Stimulated activated CD8-positive, alpha-beta memory T cell treated with anti-CD3 and anti-CD28 coated beads, Interleukin-2, amount 100 ng/mL, for 1 hour (primary cell): ENCODE data around the gene ACOXL.
"Not testable (repeated sequence)": the region's sequence is repeated elsewhere in the genome, so short reads cannot be mapped to it uniquely, and the experiment has no call there.

ENCODE experiments used
- DNase-seq, 2 donors: peaks; one replicate each; pipeline ENCODE4 v3.0.0-alpha.2; 2020; ENCODE audit warnings: low read depth in 2 of 2

The ACOXL gene

DNA sequence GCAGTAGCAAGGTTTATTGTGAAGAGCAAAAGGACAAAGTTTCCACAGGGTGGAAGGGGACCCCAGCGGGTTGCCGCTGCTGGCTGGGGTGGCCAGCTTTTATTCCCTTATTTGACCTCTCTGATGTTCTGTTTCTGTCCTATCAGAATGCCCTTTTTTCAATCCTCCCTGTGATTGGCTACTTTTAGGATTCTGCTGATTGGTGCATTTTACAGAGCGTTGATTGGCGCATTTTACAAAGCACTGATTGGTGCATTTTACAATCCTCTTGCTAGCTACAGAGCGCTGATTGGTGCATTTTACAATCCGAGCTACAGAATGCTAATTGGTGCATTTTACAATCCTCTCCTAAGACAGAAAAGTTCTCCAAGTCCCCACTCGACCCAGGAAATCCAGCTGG lies 123.5 kb downstream of the ACOXL start:
- DNase-seq: not testable (repeated sequence)

DNA sequence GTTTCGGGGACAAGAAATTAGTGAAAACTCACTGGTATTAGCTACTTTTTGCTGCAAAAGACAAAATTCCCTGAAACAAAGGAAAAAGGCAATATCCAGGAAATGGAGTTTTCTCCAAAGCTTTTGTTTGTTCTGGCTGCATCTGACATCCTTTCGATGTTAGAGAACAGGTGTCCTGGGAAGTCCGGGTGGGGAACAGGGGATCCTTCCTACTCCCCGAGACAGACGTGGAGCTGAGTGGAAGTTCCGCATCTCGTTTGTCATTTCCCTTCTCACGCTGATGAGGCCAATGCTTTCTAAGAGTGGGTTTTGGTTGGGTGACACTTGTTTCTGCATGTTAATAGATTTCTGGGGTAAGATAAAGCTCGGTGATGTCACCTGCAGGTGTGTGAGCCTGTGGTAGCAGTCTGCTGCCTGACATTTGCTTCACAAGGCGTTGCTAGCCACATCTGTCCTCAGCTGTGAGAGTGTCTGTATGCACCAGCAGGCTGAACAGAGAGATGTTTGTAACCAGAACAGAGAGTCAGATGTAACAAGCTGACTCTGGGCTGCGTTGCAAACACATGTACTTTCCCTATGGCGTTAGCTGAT lies 125.9 kb downstream of the ACOXL start:
- peak in 1 of 2 donors; percentile 45 for DNase-seq

DNA sequence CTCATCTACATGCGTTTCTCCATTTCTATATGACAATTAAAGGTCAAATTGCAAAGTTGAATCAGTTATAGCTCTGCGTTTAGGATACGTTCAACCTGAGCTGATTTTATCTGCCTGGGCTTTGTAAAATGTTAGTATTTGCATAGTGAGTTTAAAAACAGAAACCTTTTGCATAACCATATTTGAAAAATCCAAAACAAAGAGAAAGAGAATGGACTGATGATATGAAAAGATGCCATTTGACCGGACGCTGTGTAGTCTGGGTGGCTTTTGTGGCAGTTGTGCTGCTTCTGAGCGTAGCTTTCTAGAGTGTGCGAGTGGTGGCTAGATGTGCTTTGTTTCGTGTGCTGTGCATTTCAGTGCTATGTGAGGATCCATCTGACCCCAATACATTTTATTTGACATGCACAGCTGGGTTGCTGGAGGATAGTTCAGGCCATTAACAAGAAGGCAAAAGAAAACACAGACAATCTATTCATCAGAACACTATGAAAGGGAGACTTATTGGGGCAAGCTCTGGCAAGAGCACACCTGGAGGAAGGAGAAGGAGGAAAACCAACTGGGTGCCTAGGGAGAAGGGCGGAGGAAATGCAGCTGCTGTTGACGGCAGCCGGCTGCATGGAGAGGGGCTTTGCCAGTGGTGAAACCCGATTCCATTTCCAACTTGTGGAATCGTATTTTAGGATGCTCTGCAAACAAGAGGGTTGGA lies 126.8 kb downstream of the ACOXL start:
- DNase-seq: no peak

DNA sequence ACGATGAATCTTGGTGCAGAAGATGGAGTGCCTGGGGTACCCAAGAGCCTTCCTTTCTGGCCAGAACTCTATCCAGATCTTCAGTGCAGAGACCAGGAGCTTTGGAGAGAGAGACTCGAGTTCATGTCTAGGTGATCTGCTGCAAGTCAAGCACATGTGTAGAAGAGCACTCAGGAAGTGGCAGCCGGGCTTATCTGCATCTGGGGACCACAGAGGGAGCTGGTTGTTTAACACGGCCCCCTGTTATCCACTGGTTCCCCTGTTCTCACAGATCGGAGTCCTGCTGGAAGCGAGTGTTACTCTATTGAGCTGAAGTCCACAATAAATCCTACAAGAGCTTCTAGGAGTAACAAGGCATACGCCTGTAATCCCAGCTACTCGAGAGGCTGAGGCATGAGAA lies 128.3 kb downstream of the ACOXL start:
- DNase-seq: no peak

DNA sequence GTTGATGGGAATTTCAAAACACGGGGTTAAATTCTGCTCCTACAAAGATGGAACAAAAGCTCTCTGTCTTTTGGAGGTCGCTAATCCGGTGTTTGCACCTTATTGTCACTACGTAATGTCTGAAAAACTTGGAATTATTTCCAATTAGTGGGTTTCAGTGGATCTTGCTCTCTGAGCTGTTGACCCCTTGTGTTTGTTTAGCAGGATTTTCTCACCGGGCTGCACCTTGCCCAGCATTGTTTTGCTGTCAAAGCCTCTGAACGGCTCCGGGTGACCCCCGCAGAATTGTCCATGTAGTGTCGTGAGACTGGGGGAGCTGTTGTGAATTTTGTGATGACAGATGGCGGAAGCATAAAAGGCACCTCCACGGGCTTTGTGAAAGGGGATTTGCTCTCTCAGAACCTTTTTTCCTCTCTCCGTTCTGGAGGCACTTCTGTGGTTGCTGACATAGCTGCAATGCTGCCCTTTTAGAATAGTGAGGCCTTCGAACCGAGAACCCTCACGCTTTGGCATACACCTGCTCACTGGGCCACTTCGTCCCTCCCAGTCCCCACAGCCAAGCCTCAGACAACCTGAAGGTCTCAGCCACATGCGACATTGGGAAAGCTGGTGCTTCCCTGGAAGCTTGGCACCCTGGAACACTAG lies 129.4 kb downstream of the ACOXL start:
- no peak for DNase-seq

DNA sequence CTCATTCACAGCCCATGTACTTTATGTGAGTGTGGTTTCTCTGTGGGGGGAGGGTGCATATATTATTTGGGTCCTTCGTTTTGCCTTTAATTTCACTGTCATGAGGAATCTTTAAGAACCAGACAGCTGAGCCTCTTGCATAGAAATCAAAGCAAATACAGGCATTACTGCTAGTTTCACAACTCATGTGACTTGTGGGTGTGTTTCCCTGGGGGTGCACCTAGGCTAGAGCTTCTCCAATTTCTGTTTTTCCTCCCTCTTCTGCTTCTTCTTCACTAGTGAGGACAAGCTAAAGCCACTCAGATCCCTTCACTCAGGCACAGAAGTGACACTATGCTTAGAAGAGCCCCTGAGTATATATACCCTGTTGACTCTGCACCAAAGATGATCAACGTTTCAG lies 131.4 kb downstream of the ACOXL start:
- no peak for DNase-seq

DNA sequence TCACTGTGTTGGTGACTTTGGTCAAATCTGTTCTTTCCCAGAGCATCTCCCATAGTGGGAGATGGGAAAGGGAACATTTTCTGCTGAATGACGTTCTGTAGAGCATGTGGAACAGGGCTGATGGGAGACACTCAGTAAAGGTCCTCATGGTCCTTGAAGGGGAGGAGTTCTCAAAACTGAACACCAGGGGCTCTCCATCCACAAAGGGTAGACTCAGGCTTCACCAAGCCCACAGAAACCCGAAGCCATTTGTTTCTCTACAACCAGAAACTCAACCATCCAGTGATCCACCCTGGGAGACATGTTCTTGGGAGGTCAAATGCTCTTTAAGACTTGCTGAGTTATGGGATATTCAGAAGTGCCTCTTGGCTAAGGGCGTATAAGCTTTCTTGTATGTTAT lies 131.8 kb downstream of the ACOXL start:
- no peak for DNase-seq

DNA sequence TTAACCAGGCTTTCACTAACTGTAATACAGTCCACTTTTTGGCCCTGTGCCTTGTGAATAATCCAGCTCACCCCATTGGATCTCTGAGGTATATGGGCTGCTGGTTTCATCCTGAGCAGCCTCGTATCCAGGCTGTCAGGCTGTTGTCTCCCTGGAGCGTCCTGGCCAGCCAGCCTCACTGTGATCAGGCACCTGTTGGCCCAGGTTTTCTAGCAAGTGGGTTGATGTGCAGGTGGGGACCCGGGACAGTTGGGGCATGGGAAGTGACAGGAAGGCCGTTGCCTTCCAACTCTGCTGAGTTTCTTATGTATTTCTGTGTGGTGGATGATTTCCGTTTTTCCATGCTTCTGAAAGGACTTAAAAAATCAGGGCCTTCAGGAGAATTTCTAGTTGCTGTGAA lies 132.4 kb downstream of the ACOXL start:
- no peak for DNase-seq

DNA sequence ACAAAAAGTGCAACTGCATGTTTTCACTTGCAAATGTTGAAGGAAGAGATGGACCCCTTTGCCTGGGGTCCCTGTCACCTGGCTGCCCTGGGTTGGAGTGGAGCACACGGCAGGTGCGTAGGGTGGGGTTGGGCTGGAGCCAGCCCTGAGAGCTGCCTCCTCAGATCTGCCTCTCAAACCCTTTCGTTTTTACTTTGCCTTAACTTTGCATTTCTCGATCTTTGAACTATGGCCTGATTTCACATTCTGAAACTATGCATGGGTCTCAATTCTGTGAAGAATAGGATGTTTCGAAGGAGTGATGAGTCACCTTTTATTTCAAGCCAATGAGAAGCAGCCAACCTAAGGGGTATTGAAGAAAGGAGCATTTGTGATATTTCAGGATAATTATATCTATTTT lies 132.8 kb downstream of the ACOXL start:
- DNase-seq: no peak

DNA sequence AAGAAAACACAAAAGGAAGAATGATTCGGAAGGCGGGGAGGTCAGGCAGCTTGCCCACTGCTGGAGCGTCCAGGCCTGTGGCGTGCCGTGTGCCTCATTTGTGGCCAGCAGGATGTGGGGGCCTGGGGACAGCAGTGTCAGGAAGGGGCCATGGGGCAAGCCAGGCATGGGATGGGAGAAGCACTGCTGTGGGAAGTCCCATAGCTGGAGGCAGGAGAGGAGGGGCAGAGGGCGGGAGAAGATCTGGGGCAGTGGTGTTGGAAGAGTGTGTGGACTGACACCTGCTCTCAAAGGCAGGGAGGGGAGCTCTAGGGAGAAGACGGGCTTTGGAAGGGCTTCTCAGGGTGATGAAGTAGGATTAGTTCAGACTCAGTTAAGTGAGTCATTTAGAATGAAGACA lies 133.7 kb downstream of the ACOXL start:
- DNase-seq: no peak

DNA sequence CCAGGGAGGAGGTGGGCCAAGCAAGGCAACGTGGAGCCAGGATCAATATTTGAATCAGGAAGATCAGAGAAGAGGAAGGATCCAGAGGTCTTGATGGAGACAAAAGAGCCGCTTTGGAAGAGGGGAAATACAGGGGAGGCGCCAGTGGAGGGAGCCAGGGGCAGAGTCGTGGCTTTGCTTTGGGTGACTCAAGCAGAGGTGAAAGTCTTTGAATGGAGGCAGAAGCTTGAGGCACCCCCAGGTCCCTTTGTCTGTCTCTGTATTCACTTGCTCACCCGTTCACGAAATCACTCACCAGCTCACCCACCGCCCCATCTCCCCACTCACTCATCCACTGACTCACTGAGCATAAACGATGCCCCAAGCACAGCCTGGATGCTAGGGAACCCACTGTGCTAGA lies 134.1 kb downstream of the ACOXL start:
- DNase-seq: no peak

DNA sequence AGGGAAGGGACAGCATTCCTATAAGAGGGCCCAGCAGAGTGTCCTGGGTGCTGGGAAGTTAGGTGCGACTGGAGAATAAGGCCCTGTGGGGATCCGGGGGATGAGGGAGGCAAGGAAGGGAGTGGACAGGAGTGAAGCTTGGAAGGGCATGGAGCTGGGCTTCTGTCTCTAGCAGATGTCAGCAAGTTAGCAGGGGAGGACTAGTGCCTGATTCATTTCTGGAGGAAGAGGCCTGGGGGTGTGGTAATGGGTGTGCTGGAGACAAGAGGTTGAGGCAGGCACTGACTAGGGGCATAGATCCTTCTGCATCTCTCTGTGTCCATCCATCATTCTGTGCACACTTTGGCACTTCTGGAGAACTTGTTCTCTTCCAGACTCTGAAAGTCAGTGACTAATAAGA lies 134.7 kb downstream of the ACOXL start:
- DNase-seq: no peak

DNA sequence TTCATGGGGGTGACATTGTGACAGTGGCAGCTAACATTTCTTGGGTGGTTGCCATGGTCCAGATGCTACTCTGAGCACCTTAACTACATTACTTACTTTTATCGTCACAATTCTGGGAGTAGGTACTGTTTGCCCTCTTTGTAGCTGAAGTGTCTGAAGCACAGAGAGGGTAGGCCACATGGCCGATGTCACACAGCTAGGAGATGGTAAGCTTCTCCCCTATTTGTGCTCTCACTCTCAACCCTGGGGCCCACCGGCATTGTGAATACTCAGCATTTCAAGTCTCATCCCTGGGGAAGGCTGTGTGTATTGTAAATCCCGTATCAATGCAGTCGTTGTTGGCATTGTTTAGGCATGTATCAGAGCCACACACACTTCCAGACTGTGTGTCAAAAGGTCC lies 136.6 kb downstream of the ACOXL start:
- DNase-seq: no peak

DNA sequence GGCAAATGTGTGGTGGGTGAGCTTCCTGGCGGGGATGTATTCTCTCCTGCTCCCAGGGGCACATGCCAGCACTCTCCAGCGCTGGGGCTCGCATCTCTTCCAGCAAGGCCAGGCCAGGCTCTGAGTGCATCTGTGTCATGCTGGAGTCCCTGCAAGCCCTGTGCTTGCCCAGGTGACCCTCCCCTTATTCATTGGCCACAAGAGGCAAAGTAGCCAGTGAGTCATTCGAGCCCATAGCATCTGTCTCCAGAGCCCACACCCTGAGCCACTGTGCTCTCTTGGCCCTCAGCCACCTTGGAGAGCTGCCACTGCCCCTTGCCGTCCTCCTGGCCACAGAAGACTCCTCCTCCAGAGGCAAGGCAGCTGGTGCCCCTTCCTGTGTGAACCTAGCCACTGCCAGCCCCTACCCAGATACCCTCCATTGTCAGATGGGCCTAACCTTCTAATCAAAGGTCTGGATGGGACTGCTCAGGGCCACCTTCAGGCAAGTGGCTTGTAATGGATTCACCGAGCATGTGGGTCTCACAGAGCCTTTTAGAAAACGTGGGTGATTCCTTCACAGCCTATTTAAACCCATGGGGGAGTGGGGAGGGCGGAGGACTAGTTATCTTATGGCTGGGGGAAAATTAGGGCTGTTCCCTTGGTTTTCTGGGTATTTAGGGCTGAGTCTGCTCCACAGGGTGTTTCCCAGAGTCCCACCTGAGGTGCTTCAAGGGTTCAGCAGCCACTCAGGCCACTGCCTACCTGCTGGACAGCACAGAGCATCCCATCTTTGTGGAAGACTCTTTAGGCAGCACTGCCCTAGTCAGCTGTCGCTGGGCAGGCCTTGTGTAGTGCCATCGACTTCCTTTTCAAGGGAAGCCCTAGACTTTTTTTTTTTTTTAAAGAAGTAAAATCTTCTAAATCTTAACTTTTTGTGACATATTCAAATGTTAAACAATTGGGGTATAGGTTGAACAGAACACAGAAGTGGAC lies 137.4 kb downstream of the ACOXL start:
- DNase-seq: no peak

DNA sequence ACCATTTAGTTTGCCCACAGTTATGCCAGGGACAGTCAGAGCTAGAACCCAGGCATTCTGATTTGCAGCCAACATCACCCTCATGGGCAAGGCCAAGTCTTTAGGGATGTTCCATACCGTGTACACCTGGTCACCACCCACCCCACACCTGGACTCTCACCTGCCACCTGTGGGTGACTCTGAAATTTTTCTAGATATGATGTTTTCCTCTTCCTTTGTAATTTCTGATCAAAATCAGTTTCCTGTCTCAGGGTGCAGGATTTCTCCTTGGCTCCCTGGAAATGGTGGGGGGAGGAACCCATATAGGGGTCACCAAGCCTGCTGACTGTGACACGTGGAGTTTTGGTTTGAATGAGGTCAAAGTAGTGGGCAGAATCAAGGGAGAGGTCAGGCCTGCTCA lies 138.2 kb downstream of the ACOXL start:
- DNase-seq: no peak

DNA sequence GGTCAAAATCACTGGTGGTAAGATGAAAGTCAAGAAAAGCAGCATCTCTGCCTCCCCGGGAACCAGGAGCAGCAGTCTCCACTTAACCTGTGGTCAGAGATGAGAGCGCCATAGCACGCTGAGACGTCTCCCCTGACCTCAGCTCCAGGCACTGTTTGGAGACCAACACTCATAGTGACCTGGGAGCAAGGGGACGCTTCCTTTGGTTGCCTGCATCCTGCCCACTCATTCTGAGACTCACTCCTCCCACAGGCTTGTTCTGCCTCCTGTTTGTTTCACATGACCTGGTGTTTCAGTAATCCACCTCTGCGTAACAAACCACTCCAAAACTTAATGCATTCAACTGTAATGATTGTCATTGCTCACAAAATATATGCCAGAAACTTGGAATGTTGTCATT lies 139.3 kb downstream of the ACOXL start:
- DNase-seq: no peak

DNA sequence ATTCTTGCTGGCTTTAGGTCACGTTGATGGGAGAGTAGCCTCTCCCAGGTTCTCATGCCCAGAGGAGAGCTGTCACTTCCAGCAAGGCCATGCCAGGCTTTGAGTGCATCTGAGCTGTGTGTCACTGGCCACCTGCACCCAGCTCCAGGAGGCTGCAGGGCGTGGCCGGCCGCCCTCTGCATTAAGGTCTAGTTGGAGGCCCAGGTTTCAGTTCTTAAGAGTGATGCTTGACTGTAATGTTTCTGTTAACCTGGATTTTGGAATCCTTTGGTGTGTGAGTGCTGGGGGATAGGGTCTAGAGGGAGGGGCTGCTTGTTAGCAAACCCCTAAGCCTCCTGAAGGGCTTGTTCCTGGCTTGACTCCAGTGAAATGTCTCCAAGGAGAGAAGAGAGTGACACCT lies 140.1 kb downstream of the ACOXL start:
- no peak for DNase-seq

DNA sequence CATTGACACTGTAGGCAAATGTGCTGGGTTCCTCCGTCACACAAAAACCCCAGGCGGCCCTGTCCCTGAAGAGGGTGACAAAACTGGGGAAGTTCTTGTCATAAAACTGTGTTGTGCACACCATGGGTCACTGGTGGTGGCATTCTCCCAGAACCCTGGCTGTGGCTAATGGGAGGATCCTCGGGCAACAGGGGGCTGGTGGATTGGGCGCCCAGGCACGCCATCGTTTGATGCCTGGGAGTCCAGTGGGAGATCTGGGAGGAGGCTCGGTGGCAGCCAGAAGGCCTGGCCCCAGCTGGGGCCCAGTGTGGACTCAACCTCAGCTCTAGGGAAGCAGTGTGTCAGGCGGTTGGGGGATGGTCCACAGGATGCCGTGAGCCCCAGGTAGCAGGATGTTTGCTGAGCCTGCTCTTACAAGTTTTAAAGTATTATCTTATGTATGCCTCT lies 140.7 kb downstream of the ACOXL start:
- DNase-seq: no peak

DNA sequence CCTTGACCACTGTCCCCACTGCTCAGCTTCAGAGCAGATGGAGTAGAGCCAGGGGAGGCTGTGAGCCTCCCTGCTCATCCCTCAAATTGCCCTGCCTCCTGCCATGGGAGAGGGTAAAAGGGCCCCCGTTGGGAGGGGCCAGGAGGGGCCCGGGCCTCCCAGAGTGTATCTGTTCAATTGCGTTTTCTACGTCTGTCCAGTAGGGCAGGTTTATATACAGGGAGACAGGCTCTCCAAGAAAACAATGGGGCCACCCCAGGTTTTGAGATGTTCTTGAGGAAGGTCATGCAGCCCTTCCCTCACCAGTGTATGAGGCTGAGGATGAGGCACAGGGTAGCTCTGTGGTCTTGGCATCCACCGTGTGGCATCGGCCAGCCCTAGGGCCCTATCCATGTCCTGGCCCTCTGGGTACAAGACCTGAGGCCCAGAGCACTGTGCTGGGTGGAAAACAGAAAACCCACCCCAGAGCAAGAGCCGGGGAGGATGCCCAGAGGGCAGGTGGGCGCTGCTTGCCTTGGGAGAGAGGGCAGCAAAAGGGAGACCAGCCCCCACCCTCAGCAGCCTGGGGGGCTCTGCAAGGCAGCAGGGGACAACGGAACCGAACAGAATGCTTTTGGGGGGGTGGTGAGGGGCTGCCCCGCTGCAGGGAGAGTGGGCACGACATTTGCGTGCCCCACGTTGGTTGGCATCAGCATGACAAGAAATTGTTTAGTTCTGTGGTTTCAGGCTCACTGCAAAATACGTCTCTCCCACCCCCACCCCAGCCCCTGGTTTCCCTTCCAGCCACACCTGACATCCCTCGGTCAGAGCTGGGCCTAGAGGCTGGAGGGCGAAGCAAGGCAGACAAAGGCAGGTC lies 141.5 kb downstream of the ACOXL start:
- no peak for DNase-seq

DNA sequence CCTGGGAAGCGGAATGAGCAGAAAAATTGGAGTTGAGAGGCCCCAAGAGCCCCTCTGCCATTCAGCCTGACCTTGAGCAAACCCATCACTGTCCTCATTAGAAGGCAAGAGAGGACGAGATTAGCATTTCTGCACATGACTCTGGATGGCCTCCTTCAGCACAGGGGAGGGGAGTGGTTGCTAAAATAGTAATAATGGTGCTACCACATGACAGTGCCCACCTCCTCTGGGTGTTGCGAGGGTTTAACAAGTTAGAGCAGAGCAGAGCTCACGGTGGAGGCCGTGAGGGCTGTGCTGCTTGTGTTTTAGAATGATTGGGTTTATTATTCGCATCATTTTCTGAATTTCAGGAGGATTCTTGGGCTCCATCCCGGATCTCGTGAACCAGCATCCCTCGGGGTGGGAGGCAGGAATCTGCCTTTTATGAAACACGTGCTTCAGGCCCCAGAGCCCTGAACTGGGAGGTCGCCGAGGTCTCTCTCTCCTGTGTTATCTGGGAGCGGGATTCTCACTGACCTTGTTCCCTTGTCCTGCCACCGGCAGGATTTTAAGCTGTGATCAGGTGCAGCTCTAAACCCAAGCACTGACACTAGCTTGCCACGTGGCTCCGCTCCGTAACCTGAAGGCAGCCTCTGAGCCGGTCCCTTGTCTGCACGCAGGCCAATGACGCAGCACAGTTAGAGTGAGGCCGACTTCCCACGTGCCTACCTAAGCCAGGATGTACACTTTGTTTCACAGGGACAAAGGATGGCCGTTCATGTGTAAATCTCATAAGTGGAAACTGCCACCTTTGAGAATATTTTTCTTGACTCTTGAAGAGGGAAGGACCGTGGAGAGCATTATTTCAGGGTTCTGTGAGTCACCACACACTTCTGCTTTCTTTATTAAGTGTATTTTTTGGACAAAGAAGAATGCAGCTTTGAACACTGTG lies 142.3 kb downstream of the ACOXL start:
- no peak for DNase-seq
